GM18526 (cell line): ENCODE measurements around the gene SOD2.

Experiments
- POLR2A ChIP-seq: IDR thresholded peaks from 3 replicates; pipeline ENCODE4 v1.6.1; 2011; ENCODE audit not compliant: insufficient read length; ENCODE audit errors: extremely low read depth

Gene SOD2

DNA sequence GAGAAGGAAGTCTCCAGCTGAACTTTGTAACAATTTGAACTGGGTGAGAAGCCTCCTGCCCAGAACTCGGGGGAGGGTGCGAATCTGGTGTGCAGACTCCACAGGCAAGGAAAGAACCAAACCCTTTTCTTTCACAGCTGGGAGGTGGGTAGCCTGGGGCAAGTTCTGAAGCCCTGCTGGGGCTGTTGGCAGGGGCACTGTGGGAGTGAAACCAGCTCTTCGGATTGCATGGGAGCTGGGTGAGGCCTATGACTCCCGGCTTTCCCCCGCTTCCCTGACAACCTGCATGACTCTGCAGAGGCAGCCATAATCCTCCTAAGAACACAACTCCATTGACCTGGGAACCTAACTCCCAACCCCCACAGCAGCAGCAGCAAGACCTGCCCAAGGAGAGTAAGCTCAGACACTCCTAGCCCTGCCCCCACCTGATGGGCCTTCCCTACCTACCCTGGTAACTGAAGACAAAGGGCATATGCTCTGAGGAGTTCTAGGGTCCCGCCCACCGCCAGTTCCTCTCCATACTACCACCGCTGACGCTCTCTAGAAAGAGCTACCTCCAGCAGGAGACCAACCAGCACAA lies 37.5 kb downstream of the SOD2 start:
- TF ChIP-seq POLR2A = no peak

DNA sequence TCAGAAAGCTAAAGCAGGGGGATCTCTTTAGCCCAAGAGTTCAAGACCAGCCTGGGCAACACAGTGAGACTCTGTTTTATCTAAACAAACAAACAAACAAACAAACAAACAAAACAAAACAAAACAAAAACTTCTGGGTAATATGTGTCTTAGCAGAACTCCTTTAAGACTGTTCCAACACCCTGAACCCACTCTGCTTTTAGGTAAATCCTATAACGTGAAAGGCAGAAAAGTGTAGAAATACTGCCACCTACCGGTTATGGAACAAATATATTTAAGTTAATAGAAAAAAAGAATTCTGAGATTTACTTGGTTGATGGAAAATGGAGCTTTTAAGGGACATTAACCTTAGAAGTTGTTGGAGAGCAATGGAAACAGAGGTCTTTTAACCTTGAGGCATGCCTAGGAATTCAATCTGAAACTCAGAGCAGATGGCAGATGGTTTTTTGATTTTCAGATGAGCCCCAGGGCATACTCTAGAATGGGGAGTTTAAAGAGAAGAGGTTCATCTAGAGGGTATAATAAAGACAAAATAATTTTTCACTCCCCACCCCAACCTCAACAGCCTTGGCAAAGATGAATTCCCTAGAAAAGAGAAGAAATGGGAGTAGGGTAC lies 38.5 kb downstream of the SOD2 start:
- no peak for TF ChIP-seq POLR2A

DNA sequence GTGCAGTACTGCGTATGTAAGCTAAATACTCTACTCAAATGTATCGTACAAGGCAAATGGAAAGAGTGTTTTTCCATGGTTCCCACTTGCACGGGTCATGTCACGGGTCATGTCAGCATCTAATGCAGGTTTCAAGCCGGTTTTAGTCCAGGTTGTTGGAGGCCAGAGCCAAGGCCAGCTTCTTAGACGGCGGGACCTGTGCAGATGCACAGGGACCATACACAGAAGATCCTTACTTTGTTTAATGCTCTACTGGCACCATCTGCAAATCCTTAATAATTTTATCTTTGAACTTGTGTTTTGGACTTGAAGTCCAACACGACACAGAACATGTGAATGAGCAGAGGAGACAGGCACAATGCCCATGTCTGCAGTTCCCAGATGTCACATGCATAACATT lies 42.7 kb downstream of the SOD2 start:
- TF ChIP-seq POLR2A = no peak

DNA sequence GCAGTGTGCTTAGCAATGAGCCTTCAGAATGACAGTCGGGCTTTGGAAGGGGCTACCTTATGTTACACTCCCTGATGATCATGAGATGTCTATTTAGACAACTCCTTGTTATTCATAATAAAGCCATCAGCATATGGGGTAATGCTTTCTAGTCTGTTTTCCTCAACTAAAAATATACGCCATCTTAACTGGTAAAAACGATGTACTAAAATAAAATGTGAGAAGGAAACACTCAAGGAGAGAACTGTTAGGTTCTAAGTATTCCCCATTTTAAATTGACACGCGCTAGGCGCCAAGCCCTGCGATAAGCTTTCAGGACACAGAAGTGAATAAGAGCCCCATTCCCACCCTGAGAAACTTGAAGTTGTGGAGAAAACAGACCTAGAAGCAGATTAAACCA lies 43.6 kb downstream of the SOD2 start:
- TF ChIP-seq POLR2A = no peak

DNA sequence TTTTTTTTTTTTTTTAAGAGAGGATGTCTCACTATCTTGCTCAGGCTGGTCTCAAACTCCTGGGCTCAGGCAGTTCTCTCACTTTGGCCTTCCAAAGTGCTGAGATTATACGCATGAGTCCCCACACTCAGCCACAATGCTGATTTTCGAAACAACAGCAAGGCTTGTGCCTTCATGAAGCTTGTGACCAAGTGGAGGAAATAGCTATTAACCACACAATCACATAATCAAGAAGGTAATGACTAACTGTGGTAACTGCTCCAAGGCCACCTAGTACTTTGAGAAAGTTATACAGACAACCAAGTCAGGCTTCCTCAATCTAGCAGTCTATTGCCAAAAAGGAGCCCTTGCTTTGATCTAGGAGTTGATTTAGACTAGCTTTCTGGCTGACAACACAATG lies 46.3 kb downstream of the SOD2 start:
- TF ChIP-seq POLR2A = no peak

DNA sequence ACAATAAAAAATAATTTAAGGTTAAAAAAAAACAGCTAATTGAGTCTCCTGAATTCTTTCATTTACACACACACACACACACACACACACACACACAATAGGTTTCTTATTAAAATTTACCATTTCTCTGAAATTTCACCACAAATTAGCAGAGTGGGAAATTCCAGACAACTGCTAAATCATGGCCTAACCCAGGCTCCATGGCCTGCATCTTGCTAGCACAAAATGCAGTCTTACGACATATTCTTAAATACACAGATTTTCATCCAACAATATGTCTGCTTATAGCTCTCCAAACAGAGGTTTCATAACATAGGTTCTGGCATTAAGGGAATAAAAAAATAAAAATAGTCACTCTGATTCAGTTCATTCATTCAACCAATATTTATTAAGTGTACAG lies 46.9 kb downstream of the SOD2 start:
- TF ChIP-seq POLR2A = no peak

DNA sequence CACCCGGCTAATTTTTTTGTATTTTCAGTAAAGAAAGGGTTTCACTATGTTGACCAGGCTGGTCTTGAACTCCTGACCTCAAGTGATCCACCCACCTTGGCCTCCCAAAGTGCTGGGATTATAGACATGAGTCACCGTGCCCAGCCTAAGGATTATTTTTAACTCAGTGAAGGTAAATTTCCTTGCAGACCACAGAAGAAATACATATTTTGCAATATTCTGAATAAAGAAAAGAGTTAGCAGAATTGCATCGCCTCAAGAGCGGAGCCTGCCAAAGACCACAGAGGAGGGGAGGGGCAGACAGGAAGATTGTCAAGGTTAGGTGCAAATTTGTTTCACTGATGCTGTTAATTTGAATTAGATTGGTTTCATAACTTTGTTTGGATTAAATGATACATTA lies 47.4 kb downstream of the SOD2 start:
- TF ChIP-seq POLR2A = no peak
